Stimulated activated CD8-positive, alpha-beta memory T cell treated with anti-CD3 and anti-CD28 coated beads, Interleukin-15, amount 100 ng/mL, for 4 hours (primary cell): ENCODE measurements around the gene USP10.

ENCODE experiments used
- DNase-seq, 2 donors: peaks; one replicate each; pipeline ENCODE4 v3.0.0-alpha.2; 2020; ENCODE audit warnings: low read depth in 2 of 2

The USP10 gene

GRCh38 chr16:84821728-84822689 is 122.2 kb downstream of the USP10 start:
- DNase-seq, result no peak

- DNase-seq, result no peak
These were observed 123.2 kb downstream of the USP10 start for GRCh38 chr16:84822990-84823389.

- DNase-seq, result no peak
These were observed 123.7 kb downstream of the USP10 start for GRCh38 chr16:84823484-84823883.

GRCh38 chr16:84823926-84824325 is 124.1 kb downstream of the USP10 start:
- DNase-seq, result no peak

GRCh38 chr16:84825896-84826557 is 126.2 kb downstream of the USP10 start:
- no peak for DNase-seq

- DNase-seq, result no peak
These were observed 126.8 kb downstream of the USP10 start for GRCh38 chr16:84826558-84826941.

- no peak for DNase-seq
These were observed 127.4 kb downstream of the USP10 start for GRCh38 chr16:84827131-84827574.

- DNase-seq, result no peak
These were observed 128.1 kb downstream of the USP10 start for GRCh38 chr16:84827897-84828296.

GRCh38 chr16:84828322-84828721 is 128.5 kb downstream of the USP10 start:
- no peak for DNase-seq
